Aortic smooth muscle cell (primary cell): ENCODE results near the gene PELO. TPM values are rescaled to one million over a fixed set of nuclear protein-coding genes. Genes with fewer than 3 reads are reported as not detected.

Experiments used
- total RNA-seq: library from RNA; depleted of rRNA; stranded (reverse); fragments of >200 nt; gene quantifications from 2 replicates; pipeline ENCODE4 v1.2.3, GENCODE V29; 2014

Gene PELO, protein sequence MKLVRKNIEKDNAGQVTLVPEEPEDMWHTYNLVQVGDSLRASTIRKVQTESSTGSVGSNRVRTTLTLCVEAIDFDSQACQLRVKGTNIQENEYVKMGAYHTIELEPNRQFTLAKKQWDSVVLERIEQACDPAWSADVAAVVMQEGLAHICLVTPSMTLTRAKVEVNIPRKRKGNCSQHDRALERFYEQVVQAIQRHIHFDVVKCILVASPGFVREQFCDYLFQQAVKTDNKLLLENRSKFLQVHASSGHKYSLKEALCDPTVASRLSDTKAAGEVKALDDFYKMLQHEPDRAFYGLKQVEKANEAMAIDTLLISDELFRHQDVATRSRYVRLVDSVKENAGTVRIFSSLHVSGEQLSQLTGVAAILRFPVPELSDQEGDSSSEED
- total RNA-seq = 48.5 and 52.8 TPM in 2 replicates

DNA sequence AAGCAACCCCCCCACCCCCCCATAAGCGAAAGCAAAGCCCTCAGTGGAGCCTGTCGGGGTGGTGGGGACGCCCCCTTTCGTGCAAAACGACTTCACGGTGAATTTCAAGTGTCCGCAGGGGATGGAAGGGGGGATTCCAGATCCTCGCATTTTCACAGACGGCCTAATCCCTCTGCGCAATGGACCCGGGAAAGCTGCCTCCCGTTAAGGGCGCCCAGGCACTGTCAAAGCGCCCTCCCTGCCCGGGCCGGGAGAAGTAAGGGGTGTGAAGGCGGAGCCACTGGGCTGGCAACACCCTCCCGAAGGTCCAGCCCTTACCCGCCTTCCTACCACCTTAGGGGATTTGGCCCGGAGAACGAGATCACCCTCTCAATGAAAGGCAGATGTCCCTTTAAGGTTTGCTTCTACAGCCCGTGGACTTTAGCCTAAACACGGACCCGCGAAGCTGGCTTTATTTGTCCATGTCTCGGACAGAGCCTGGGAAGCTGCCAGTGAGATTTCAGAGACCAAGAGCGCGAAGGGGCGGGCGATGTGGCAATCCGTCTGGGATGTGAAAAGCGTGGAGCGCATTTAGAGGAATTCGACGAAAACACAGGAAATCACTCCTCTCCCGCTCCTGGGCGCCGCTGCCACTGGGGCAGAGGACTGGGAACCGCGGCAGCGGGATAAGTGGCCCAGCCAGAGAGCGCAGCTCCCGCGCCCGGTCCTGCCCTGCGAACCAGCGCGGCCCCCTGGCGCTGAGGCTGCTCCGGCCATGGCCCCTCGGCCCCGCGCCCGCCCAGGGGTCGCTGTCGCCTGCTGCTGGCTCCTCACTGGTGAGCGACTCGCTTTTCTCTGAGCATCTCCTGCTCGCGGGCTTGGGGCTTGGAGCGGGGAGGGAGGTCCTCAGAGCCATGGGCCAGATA lies at the start of gene PELO, which contains the start of gene ITGA1:
PELO (plus strand) TSS at position 317 of the 905 bp plus-strand sequence. CDS start 12,479 bp downstream, outside the sequence.
ITGA1 (plus strand) TSS at position 317 of the 905 bp plus-strand sequence; CDS start at position 755, 438 bp downstream.

Other genes with a start within 250 kb of the PELO start
- 97.9 and 136 TPM in 2 replicates for gene ITGA1, start within 50 bp of the PELO start, total RNA-seq
- gene ITGA2, start 201.4 kb downstream of the PELO start, total RNA-seq = 88.0 and 113 TPM in 2 replicates